Esophagus mucosa (tissue), 1 donor: Measurements from ENCODE around the gene PPP1CC. TPM values are rescaled to one million over a fixed set of nuclear protein-coding genes. Genes with fewer than 3 reads are reported as not detected.

Experiments used
- ATAC-seq: fragments of 200-7000 bp; cut with Tn5 transposase; one replicate; pipeline ENCODE4 v1.9.1; 2020
- total RNA-seq: library from RNA; stranded (reverse); gene quantifications from one replicate; pipeline ENCODE4 v1.2.4, GENCODE V29; 2023
- donor health status: DM: yes; HTN: yes; CAD: no.

Gene PPP1CC
- total RNA-seq, 1 donor from 2014 or later, result 109 TPM

DNA sequence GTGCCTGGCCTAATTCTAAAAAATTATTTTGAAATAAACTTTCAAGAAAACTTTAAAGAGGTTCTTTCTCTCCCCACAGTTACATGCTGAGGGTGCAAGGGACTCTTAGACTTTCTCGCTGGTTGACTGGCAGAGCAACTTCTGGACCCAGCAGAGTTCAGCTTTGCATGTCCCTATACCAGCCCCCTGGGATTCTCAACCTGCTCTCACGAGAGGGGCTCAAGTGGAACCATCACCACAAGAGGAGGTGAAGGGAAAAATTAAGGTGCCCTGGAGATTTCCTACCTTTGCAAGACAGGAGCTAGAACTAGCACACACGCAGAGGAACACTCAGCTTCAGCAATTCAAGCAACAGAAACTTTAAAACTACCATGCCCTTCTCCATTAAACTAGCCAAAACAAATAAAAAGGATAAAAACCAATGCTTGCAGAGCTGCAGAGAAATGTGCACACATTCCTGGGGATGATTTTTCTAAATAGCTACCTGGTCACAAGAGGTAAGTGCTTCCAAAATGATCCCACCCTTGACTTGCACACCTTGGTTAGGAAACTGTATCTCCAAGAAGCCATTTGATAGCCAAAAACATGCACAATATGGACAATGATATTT lies 56.3 kb downstream of the PPP1CC start:
- ATAC-seq, result no peak

GRCh38 chr12:110684312-110684836 lies 58.3 kb downstream of the PPP1CC start:
- ATAC-seq, result no peak

DNA sequence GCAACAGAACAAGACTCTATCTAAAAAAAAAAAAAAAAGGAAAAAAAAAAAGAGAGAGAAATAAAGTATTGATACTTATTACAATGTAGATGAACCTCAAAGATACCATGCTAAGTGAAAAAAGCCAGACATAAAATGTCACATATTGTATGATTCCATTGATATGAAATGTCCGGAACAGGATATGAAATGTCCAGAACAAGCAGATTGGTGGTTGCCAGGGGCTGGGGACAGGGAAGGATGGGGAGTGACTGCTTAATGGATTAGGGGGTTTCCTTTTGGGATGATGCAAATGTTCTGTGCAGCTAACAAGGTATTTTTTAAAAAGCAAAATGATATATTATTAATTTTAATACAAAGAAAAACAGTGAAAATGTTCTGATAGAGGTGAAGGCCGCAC lies 58.8 kb downstream of the PPP1CC start:
- ATAC-seq, result no peak

GRCh38 chr12:110680032-110680431 lies 62.7 kb downstream of the PPP1CC start:
- ATAC-seq, result no peak

- no peak for ATAC-seq
These were observed 63.5 kb downstream of the PPP1CC start for GRCh38 chr12:110679201-110679600.

- ATAC-seq, result no peak
These were observed 64.7 kb downstream of the PPP1CC start for GRCh38 chr12:110677982-110678381.

DNA sequence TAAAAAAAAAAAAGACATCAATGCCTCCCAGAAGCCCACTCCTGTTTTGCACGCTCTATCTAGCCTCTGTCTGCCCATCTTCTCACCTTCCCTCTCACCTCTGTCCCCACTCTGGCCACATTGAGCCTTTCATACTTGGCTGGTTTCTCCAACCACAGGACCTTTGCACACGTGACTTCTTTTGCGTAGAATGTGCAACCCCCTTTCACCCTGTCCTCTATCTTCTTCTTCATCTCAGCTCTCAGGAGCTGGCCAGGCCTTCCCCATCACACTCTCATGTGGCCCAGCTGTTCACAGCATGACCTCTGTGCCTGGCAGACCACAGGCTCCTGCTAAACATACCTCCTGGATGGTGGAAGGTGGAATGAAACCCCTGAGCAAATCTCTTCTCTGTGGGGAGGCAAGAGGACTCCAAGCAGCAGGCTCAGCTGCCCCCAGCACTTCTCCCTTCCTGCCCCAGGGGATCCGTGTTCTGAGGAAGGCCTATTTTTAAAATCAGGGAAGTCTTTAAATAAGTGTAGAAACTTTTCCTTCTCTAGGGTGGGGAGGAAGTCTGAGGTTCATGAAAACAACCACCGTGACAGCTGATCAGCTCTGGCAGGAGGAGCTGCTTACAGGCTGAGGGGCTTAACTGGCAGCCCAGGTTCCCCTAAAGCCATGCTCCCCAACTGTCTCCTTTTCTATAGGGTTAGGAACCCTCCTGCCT lies 65.3 kb downstream of the PPP1CC start:
- peak; percentile 18 for ATAC-seq

DNA sequence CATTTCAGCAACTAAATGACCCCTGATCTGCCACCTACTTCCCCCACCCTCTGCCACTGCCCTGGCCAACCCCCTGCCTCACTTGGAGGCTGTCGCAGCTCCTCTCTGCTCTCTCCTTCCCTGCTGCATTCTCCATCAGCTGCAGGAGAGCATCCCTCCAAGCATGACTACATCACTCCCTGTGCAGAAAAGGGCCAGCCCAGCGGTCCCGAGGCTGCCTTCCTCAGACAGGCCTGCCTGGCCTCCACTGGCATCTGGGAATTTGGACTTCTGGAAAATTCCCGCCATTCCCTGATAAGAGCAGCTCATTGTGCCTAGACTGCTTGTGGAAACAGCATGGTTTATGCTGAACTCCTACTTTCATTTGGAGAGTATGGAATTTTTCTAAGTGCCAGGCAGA lies 66.5 kb downstream of the PPP1CC start:
- peak; percentile 8 for ATAC-seq

DNA sequence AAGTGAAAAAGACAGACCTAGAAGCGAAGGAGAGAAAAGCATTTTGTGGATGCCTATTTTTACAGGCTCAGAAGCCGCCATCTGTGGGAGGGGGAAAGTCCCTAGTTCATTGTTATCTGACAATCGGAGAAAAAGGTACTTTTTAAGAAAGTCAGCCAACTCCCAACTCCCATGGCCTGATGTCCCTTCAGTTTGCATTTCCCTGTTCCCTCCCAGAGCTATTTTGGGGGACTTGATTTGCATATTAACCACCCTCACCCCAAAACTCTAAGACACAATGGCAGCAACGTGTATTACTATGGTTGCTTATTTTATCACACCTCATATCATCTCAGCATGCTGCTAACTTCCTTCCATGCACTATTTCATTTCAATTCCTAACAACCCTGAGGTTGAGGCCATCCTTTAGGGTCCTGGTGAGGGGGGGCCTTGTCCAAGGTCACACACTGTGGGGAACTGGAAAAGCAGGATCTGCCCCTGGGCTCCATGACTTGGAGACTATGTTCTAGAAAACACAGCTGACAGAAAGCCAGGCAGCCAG lies 72.5 kb downstream of the PPP1CC start:
- no peak for ATAC-seq

Other genes starting within 250 kb of the PPP1CC start
- gene VPS29, start 240.8 kb downstream of the PPP1CC start, total RNA-seq, result 99.6 TPM
- 0.44 TPM for gene RAD9B, start 240.6 kb downstream of the PPP1CC start, total RNA-seq
- 14.4 TPM for gene PPTC7, start 159.6 kb downstream of the PPP1CC start, total RNA-seq
- gene TCTN1, start 128.8 kb downstream of the PPP1CC start, total RNA-seq, result 13.0 TPM
- 1.3 TPM for gene HVCN1, start 53.8 kb downstream of the PPP1CC start, total RNA-seq
- not detected for gene CCDC63, start 104.1 kb upstream of the PPP1CC start, total RNA-seq
- 1.7 TPM for gene MYL2, start 177.7 kb upstream of the PPP1CC start, total RNA-seq